ENCODE results near the gene THSD7A. TPM values are rescaled to one million over a fixed set of nuclear protein-coding genes. Genes with fewer than 3 reads are reported as not detected.

The THSD7A gene
- total and polyA plus RNA-seq, 9 of the 15 experiments (the other 6 are each of a cell fraction or from before 2014, with no cell fraction given), result 0.01 to 0.02 TPM; not detected in 7

DNA sequence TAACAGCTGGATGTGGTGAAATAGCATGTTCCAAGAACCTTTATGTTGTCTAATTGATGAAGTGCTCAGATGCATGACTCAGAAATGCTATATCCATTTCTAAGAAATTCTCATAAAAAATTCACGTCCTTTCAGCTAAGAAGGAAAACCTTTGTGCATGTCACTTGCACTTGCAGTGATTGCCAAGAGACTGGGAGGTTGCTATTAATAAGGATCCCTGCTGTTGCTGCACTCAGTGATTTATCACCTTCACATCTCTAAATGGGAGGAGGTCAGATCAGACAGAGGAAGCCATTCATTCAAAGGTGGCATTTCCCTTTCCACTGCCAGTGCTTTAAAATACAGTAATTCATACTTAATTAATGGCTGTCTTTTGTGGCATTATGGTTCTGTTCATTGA, 89.5 kb downstream of the THSD7A start:
- no peaks in the 10 kb centered on the region for H4K20me1 ChIP-seq (replicated peaks; ENCODE audit: control insufficient read depth, insufficient read depth, low read length)
- H3K9me3 ChIP-seq (replicated peaks; ENCODE audit: control insufficient read depth, insufficient read depth, low read depth, low read length), result 0 out of 2 replicates have a peak, but pooled peaks cover 3% of the 10 kb centered on the region
- ATAC-seq, result no peak
- no peak for FAIRE-seq
- no peaks in the 10 kb centered on the region for H3K27me3 ChIP-seq (ENCODE audit: control insufficient read depth in 2 of 2, insufficient read depth in 2 of 2, low read length in 2 of 2)
- H3K36me3 ChIP-seq (ENCODE audit: control insufficient read depth, insufficient read depth, low read length), result no peaks in the 10 kb centered on the region
- ChIA-PET POLR2A (no interaction called here), CTCF (ENCODE audit: low intra/inter-chr PET ratio) (no interaction called here)
- 0% methylated on average over 1 of the region's 1 CpG for WGBS (ENCODE audit: insufficient coverage, low coverage, missing lambda C conversion rate)
- H3K9me1 ChIP-seq (ENCODE audit: control insufficient read depth, insufficient read depth, low read length), result no peaks in the 10 kb centered on the region
- no TSS peak for BruUV-seq (replicated peaks)
- H3K27ac ChIP-seq (ENCODE audit: extremely low read depth, low read depth, low read length), result no peak overlapping the region
- no peak overlapping the region for H3K4me3 ChIP-seq
- no peak overlapping the region for H3K4me2 ChIP-seq (ENCODE audit: insufficient read depth, low read length)
- DNase-seq (ENCODE audit: extremely low read depth in 1 of 4, low spot score in 3 of 4), result no peak
- H3K79me2 ChIP-seq (ENCODE audit: control insufficient read depth, insufficient read depth, low read length), result no peaks in the 10 kb centered on the region
- no peak overlapping the region for H3K9ac ChIP-seq (ENCODE audit: insufficient read depth in 1 of 2, low read depth in 2 of 2, low read length in 2 of 2)
- intact Hi-C loops (cut with micrococcal nuclease) (no loop called here), in situ Hi-C loops (cut with MboI) (no loop called here)
- H3K4me1 ChIP-seq (replicated peaks in 1 of 2; ENCODE audit: control insufficient read depth in 2 of 2, insufficient read depth in 2 of 2, low read length in 2 of 2), result no peaks in the 10 kb centered on the region
- no peak overlapping the region for H2AFZ ChIP-seq (ENCODE audit: low read depth, low read length)
- TF ChIP-seq FOS (IDR thresholded peaks at IDR 0.05; ENCODE audit: extremely low read depth, insufficient read length), result no peak
- TF ChIP-seq, protein P1, sequence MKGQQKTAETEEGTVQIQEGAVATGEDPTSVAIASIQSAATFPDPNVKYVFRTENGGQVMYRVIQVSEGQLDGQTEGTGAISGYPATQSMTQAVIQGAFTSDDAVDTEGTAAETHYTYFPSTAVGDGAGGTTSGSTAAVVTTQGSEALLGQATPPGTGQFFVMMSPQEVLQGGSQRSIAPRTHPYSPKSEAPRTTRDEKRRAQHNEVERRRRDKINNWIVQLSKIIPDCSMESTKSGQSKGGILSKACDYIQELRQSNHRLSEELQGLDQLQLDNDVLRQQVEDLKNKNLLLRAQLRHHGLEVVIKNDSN (CRISPR knock-in tag; IDR thresholded peaks at IDR 0.05), result no peak
- no peak for TF ChIP-seq RBFOX2 (IDR thresholded peaks at IDR 0.05; ENCODE audit: low read depth, low read length)
- TF ChIP-seq ZNF644 (tag; IDR thresholded peaks at IDR 0.05; ENCODE audit: low read depth), result no peak
- TF ChIP-seq DNMT1 (IDR thresholded peaks at IDR 0.05), result no peak
- TF ChIP-seq CBX8 (IDR thresholded peaks at IDR 0.05; ENCODE audit: borderline replicate concordance, extremely low read depth, low read depth, low read length, poor library complexity, severe bottlenecking), result no peak
- TF ChIP-seq ZNF707 (CRISPR knock-in tag; conservative IDR thresholded peaks at IDR 0.05), result no peak
- TF ChIP-seq, protein P2, sequence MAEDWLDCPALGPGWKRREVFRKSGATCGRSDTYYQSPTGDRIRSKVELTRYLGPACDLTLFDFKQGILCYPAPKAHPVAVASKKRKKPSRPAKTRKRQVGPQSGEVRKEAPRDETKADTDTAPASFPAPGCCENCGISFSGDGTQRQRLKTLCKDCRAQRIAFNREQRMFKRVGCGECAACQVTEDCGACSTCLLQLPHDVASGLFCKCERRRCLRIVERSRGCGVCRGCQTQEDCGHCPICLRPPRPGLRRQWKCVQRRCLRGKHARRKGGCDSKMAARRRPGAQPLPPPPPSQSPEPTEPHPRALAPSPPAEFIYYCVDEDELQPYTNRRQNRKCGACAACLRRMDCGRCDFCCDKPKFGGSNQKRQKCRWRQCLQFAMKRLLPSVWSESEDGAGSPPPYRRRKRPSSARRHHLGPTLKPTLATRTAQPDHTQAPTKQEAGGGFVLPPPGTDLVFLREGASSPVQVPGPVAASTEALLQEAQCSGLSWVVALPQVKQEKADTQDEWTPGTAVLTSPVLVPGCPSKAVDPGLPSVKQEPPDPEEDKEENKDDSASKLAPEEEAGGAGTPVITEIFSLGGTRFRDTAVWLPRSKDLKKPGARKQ (CRISPR knock-in tag; IDR thresholded peaks at IDR 0.05), result no peak
- TF ChIP-seq, protein P3, sequence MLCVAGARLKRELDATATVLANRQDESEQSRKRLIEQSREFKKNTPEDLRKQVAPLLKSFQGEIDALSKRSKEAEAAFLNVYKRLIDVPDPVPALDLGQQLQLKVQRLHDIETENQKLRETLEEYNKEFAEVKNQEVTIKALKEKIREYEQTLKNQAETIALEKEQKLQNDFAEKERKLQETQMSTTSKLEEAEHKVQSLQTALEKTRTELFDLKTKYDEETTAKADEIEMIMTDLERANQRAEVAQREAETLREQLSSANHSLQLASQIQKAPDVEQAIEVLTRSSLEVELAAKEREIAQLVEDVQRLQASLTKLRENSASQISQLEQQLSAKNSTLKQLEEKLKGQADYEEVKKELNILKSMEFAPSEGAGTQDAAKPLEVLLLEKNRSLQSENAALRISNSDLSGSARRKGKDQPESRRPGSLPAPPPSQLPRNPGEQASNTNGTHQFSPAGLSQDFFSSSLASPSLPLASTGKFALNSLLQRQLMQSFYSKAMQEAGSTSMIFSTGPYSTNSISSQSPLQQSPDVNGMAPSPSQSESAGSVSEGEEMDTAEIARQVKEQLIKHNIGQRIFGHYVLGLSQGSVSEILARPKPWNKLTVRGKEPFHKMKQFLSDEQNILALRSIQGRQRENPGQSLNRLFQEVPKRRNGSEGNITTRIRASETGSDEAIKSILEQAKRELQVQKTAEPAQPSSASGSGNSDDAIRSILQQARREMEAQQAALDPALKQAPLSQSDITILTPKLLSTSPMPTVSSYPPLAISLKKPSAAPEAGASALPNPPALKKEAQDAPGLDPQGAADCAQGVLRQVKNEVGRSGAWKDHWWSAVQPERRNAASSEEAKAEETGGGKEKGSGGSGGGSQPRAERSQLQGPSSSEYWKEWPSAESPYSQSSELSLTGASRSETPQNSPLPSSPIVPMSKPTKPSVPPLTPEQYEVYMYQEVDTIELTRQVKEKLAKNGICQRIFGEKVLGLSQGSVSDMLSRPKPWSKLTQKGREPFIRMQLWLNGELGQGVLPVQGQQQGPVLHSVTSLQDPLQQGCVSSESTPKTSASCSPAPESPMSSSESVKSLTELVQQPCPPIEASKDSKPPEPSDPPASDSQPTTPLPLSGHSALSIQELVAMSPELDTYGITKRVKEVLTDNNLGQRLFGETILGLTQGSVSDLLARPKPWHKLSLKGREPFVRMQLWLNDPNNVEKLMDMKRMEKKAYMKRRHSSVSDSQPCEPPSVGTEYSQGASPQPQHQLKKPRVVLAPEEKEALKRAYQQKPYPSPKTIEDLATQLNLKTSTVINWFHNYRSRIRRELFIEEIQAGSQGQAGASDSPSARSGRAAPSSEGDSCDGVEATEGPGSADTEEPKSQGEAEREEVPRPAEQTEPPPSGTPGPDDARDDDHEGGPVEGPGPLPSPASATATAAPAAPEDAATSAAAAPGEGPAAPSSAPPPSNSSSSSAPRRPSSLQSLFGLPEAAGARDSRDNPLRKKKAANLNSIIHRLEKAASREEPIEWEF (CRISPR knock-in tag; IDR thresholded peaks at IDR 0.05), result no peak
- no peak for TF ChIP-seq FOXJ3 (CRISPR knock-in tag; IDR thresholded peaks at IDR 0.05)
- no peak for TF ChIP-seq MTA1 (IDR thresholded peaks at IDR 0.05; ENCODE audit: borderline replicate concordance)
- TF ChIP-seq ZNF76 (CRISPR knock-in tag; IDR thresholded peaks at IDR 0.05; ENCODE audit: borderline replicate concordance), result no peak
- TF ChIP-seq ZNF146 (CRISPR knock-in tag; IDR thresholded peaks at IDR 0.05; ENCODE audit: unreplicated experiment), result no peak
- no peak for TF ChIP-seq MAFF (IDR thresholded peaks at IDR 0.05; ENCODE audit: low read length)
- no peak for TF ChIP-seq PTTG1 (tag; IDR thresholded peaks at IDR 0.05; ENCODE audit: low read depth)
